ENCODE measurements around the gene NPAS2.

Gene NPAS2

GRCh38 chr2:100796499-100797100 is 23.3 kb upstream of the NPAS2 start:
- Histone ChIP-seq H3K4me3 (ENCODE audit: extremely low read depth, insufficient read depth, low read length, poor library complexity, severe bottlenecking) (no peak overlapping the region), H3K27ac (ENCODE audit: low read depth, low read length, severe bottlenecking) (no peak overlapping the region), H3K36me3 (ENCODE audit: control insufficient read depth, insufficient read depth, low read length) (no peaks in the 10 kb centered on the region), H3K4me1 (ENCODE audit: control insufficient read depth, insufficient read depth, low read length, poor library complexity, severe bottlenecking) (peaks cover 7% of the 10 kb centered on the region), H3K9me3 (ENCODE audit: control insufficient read depth, low read length) (no peaks in the 10 kb centered on the region)
- WGBS, 2 experiments (ENCODE audit: insufficient coverage in 2 of 2): 89 to 91% methylated on average over 4 to 5 of the region's 5 CpGs

- Histone ChIP-seq H3K27ac (ENCODE audit: low read depth, low read length, severe bottlenecking) (no peak overlapping the region), H3K4me3 (ENCODE audit: extremely low read depth, insufficient read depth, low read length, poor library complexity, severe bottlenecking) (no peak overlapping the region), H3K36me3 (ENCODE audit: control insufficient read depth, insufficient read depth, low read length) (no peaks in the 10 kb centered on the region), H3K4me1 (ENCODE audit: control insufficient read depth, insufficient read depth, low read length, poor library complexity, severe bottlenecking) (peaks cover 9% of the 10 kb centered on the region), H3K9me3 (ENCODE audit: control insufficient read depth, low read length) (no peaks in the 10 kb centered on the region)
- WGBS, 2 experiments (ENCODE audit: insufficient coverage in 2 of 2): 86 to 100% methylated on average over 3 to 4 of the region's 5 CpGs
Measured at GRCh38 chr2:100799686-100800085, 20.3 kb upstream of the NPAS2 start.

- H3K4me3 ChIP-seq (ENCODE audit: extremely low read depth, insufficient read depth, low read length, poor library complexity, severe bottlenecking): no peak overlapping the region
- no CpG with 5 or more reads among the region's 2 CpGs for WGBS, 2 experiments (ENCODE audit: insufficient coverage in 2 of 2)
- H3K27ac ChIP-seq (ENCODE audit: low read depth, low read length, severe bottlenecking): peak overlapping the region; percentile 29
- H3K36me3 ChIP-seq (ENCODE audit: control insufficient read depth, insufficient read depth, low read length): no peaks in the 10 kb centered on the region
- no peaks in the 10 kb centered on the region for H3K9me3 ChIP-seq (ENCODE audit: control insufficient read depth, low read length)
- peaks cover 9% of the 10 kb centered on the region for H3K4me1 ChIP-seq (ENCODE audit: control insufficient read depth, insufficient read depth, low read length, poor library complexity, severe bottlenecking)
Measured at GRCh38 chr2:100800915-100801314, 19.0 kb upstream of the NPAS2 start.

- Histone ChIP-seq H3K4me3 (ENCODE audit: extremely low read depth, insufficient read depth, low read length, poor library complexity, severe bottlenecking) (no peak overlapping the region), H3K4me1 (ENCODE audit: control insufficient read depth, insufficient read depth, low read length, poor library complexity, severe bottlenecking) (peaks cover 9% of the 10 kb centered on the region), H3K36me3 (ENCODE audit: control insufficient read depth, insufficient read depth, low read length) (no peaks in the 10 kb centered on the region), H3K27ac (ENCODE audit: low read depth, low read length, severe bottlenecking) (peak overlapping the region; percentile 29), H3K9me3 (ENCODE audit: control insufficient read depth, low read length) (no peaks in the 10 kb centered on the region)
- WGBS, 2 experiments (ENCODE audit: insufficient coverage in 2 of 2): no CpG with 5 or more reads among the region's 1 CpG
Measured at GRCh38 chr2:100801402-100801801, 18.5 kb upstream of the NPAS2 start.

GRCh38 chr2:100802066-100802465 is 17.9 kb upstream of the NPAS2 start:
- peaks cover 9% of the 10 kb centered on the region for H3K4me1 ChIP-seq (ENCODE audit: control insufficient read depth, insufficient read depth, low read length, poor library complexity, severe bottlenecking)
- WGBS, 2 experiments (ENCODE audit: insufficient coverage in 2 of 2): 87% methylated on average over 5 to 6 of the region's 9 CpGs
- no peak overlapping the region for H3K27ac ChIP-seq (ENCODE audit: low read depth, low read length, severe bottlenecking)
- H3K36me3 ChIP-seq (ENCODE audit: control insufficient read depth, insufficient read depth, low read length): no peaks in the 10 kb centered on the region
- H3K9me3 ChIP-seq (ENCODE audit: control insufficient read depth, low read length): no peaks in the 10 kb centered on the region
- no peak overlapping the region for H3K4me3 ChIP-seq (ENCODE audit: extremely low read depth, insufficient read depth, low read length, poor library complexity, severe bottlenecking)

- no peaks in the 10 kb centered on the region for H3K9me3 ChIP-seq (ENCODE audit: control insufficient read depth, low read length)
- no peaks in the 10 kb centered on the region for H3K36me3 ChIP-seq (ENCODE audit: control insufficient read depth, insufficient read depth, low read length)
- peaks cover 9% of the 10 kb centered on the region for H3K4me1 ChIP-seq (ENCODE audit: control insufficient read depth, insufficient read depth, low read length, poor library complexity, severe bottlenecking)
- 93 to 97% methylated on average over 3 to 4 of the region's 6 CpGs for WGBS, 2 experiments (ENCODE audit: insufficient coverage in 2 of 2)
- H3K27ac ChIP-seq (ENCODE audit: low read depth, low read length, severe bottlenecking): no peak overlapping the region
- no peak overlapping the region for H3K4me3 ChIP-seq (ENCODE audit: extremely low read depth, insufficient read depth, low read length, poor library complexity, severe bottlenecking)
Measured at GRCh38 chr2:100803334-100803733, 16.6 kb upstream of the NPAS2 start.

GRCh38 chr2:100806550-100806949 is 13.4 kb upstream of the NPAS2 start:
- Histone ChIP-seq H3K4me3 (ENCODE audit: extremely low read depth, insufficient read depth, low read length, poor library complexity, severe bottlenecking) (no peak overlapping the region), H3K9me3 (ENCODE audit: control insufficient read depth, low read length) (no peaks in the 10 kb centered on the region), H3K36me3 (ENCODE audit: control insufficient read depth, insufficient read depth, low read length) (no peaks in the 10 kb centered on the region), H3K4me1 (ENCODE audit: control insufficient read depth, insufficient read depth, low read length, poor library complexity, severe bottlenecking) (peaks cover 2% of the 10 kb centered on the region), H3K27ac (ENCODE audit: low read depth, low read length, severe bottlenecking) (no peak overlapping the region)
- WGBS, 2 experiments (ENCODE audit: insufficient coverage in 2 of 2): 90 to 93% methylated on average over 2 to 3 of the region's 3 CpGs

- Histone ChIP-seq H3K9me3 (ENCODE audit: control insufficient read depth, low read length) (no peaks in the 10 kb centered on the region), H3K27ac (ENCODE audit: low read depth, low read length, severe bottlenecking) (no peak overlapping the region), H3K36me3 (ENCODE audit: control insufficient read depth, insufficient read depth, low read length) (no peaks in the 10 kb centered on the region), H3K4me1 (ENCODE audit: control insufficient read depth, insufficient read depth, low read length, poor library complexity, severe bottlenecking) (no peaks in the 10 kb centered on the region), H3K4me3 (ENCODE audit: extremely low read depth, insufficient read depth, low read length, poor library complexity, severe bottlenecking) (no peak overlapping the region)
- 93 to 96% methylated on average over 2 to 4 of the region's 4 CpGs for WGBS, 2 experiments (ENCODE audit: insufficient coverage in 2 of 2)
Measured at GRCh38 chr2:100807707-100808106, 12.2 kb upstream of the NPAS2 start.

- WGBS, 2 experiments (ENCODE audit: insufficient coverage in 2 of 2): 80 to 92% methylated on average over 1 to 4 of the region's 4 CpGs
- Histone ChIP-seq H3K36me3 (ENCODE audit: control insufficient read depth, insufficient read depth, low read length) (no peaks in the 10 kb centered on the region), H3K4me3 (ENCODE audit: extremely low read depth, insufficient read depth, low read length, poor library complexity, severe bottlenecking) (no peak overlapping the region), H3K4me1 (ENCODE audit: control insufficient read depth, insufficient read depth, low read length, poor library complexity, severe bottlenecking) (no peaks in the 10 kb centered on the region), H3K9me3 (ENCODE audit: control insufficient read depth, low read length) (no peaks in the 10 kb centered on the region), H3K27ac (ENCODE audit: low read depth, low read length, severe bottlenecking) (no peak overlapping the region)
Measured at GRCh38 chr2:100808582-100808981, 11.4 kb upstream of the NPAS2 start.

GRCh38 chr2:100809506-100809905 is 10.4 kb upstream of the NPAS2 start:
- 78 to 87% methylated on average over 2 of the region's 3 CpGs for WGBS, 2 experiments (ENCODE audit: insufficient coverage in 2 of 2)
- no peak overlapping the region for H3K4me3 ChIP-seq (ENCODE audit: extremely low read depth, insufficient read depth, low read length, poor library complexity, severe bottlenecking)
- no peaks in the 10 kb centered on the region for H3K36me3 ChIP-seq (ENCODE audit: control insufficient read depth, insufficient read depth, low read length)
- no peak overlapping the region for H3K27ac ChIP-seq (ENCODE audit: low read depth, low read length, severe bottlenecking)
- no peaks in the 10 kb centered on the region for H3K4me1 ChIP-seq (ENCODE audit: control insufficient read depth, insufficient read depth, low read length, poor library complexity, severe bottlenecking)
- H3K9me3 ChIP-seq (ENCODE audit: control insufficient read depth, low read length): no peaks in the 10 kb centered on the region

GRCh38 chr2:100810603-100811145 is 9.3 kb upstream of the NPAS2 start:
- Histone ChIP-seq H3K36me3 (ENCODE audit: control insufficient read depth, insufficient read depth, low read length) (no peaks in the 10 kb centered on the region), H3K27ac (ENCODE audit: low read depth, low read length, severe bottlenecking) (no peak overlapping the region), H3K9me3 (ENCODE audit: control insufficient read depth, low read length) (no peaks in the 10 kb centered on the region), H3K4me1 (ENCODE audit: control insufficient read depth, insufficient read depth, low read length, poor library complexity, severe bottlenecking) (no peaks in the 10 kb centered on the region), H3K4me3 (ENCODE audit: extremely low read depth, insufficient read depth, low read length, poor library complexity, severe bottlenecking) (no peak overlapping the region)
- 89% methylated on average over 3 of the region's 5 CpGs; no CpG with 5 or more reads in 1 of the 2 experiments for WGBS, 2 experiments (ENCODE audit: insufficient coverage in 2 of 2)
